Neural progenitor cell (in vitro differentiated cells): ENCODE data around the gene NSG2.

ENCODE experiments used
- EZH2 ChIP-seq: fragments of 200-600 bp; sonication (generic); IDR thresholded peaks from 2 replicates; pipeline ENCODE4 v1.6.1; 2017; ENCODE audit warnings: antibody characterized with exemption, mild to moderate bottlenecking, moderate library complexity
- EZH2phosphoT487 ChIP-seq: fragments of 200-600 bp; sonication (generic); IDR thresholded peaks from 2 replicates; pipeline ENCODE4 v1.6.1; 2017; ENCODE audit warnings: antibody characterized with exemption
- TF ChIP-seq, protein P1 (sequence below): fragments of 200-600 bp; sonication (generic); IDR thresholded peaks from 2 replicates; pipeline ENCODE4 v1.5.1; 2017; ENCODE audit warnings: antibody characterized with exemption, mild to moderate bottlenecking

DNA sequence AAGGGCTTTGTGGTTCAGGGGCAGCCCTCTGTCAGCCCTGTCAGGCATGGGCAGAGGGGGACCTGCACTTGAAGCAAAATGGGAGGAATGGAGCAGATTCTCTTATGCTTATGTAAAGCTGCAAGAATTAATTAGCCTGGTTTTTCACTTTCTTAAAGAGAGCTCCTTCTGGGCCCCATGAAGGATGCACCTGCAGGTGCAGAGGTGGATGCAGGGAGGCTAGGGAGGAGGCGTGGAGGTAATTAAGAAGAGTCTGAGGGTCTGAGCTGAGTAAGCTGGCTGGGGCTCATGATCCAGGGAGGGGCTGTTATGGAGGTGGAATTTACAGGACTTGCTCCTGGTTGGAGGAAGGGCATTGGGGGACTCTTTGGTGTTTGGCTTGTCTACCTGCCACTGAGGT lies 22.0 kb downstream of the NSG2 start:
- TF ChIP-seq EZH2 (no peak), EZH2phosphoT487 (no peak)
- TF ChIP-seq, protein P1, sequence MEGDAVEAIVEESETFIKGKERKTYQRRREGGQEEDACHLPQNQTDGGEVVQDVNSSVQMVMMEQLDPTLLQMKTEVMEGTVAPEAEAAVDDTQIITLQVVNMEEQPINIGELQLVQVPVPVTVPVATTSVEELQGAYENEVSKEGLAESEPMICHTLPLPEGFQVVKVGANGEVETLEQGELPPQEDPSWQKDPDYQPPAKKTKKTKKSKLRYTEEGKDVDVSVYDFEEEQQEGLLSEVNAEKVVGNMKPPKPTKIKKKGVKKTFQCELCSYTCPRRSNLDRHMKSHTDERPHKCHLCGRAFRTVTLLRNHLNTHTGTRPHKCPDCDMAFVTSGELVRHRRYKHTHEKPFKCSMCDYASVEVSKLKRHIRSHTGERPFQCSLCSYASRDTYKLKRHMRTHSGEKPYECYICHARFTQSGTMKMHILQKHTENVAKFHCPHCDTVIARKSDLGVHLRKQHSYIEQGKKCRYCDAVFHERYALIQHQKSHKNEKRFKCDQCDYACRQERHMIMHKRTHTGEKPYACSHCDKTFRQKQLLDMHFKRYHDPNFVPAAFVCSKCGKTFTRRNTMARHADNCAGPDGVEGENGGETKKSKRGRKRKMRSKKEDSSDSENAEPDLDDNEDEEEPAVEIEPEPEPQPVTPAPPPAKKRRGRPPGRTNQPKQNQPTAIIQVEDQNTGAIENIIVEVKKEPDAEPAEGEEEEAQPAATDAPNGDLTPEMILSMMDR, result no peak
